Activated CD4-positive, alpha-beta T cell treated with anti-CD3 and anti-CD28 coated beads for 24 hours (primary cell): ENCODE results near the gene FLT1.

ENCODE experiments used
- DNase-seq, 2 donors: peaks; one replicate each; pipeline ENCODE4 v3.0.0-alpha.2; 2020; ENCODE audit warnings: low read depth in 2 of 2

Gene FLT1

DNA sequence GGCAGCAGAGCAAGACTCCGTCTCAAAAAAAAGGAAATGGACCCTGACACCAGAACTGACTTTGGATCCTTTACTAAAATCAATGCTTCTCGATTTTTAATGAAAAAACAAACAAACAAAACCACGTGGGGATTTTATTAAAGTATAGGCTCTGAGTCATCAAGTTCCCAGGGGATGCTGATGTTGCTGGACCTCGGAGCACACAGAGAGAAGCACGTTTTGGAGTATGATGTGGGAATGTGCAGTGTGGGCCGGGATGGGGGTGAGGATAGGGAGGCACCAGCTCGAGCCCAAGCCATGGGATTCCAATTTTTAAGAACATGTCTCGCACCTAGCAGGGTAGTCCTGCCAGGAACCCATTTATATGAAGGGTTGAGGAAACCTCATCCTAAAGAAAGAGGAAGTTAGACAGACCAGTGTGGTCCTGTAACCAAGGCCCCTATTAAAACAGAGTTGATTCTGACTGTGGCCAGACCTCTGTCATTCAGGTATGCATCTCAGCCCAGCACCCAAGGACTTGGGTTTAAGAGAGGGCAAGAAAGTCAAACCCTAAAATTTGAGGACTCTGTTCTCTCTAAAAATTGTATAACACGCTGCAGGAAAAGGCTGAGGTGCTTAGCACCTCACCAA, 6.4 kb downstream of the FLT1 start:
- DNase-seq: no peak

- no peak for DNase-seq
Measured at GRCh38 chr13:28485996-28486543, 8.9 kb downstream of the FLT1 start.

GRCh38 chr13:28485551-28485950, 9.4 kb downstream of the FLT1 start:
- DNase-seq: no peak

DNA sequence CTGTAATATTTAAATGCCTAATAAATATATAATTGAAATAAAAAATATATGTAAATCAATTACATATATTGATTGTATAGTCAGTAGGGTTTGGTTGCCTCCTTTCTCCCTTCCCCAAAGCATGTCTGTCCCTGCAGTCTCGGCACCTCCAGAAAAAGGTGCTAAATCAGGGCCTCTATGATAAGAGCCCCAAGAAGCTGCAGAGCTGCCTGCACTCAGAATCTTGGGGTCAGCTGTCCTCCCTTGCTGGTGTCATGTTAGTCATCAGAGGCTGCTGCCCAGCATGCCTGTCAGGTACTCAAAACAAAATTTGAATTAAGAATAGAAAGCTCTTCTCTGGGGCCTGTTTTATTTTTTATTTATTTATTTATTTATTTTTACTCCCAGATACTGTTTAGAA, 9.8 kb downstream of the FLT1 start:
- DNase-seq: no peak

- no peak for DNase-seq
Measured at GRCh38 chr13:28483313-28483931, 11.5 kb downstream of the FLT1 start.

DNA sequence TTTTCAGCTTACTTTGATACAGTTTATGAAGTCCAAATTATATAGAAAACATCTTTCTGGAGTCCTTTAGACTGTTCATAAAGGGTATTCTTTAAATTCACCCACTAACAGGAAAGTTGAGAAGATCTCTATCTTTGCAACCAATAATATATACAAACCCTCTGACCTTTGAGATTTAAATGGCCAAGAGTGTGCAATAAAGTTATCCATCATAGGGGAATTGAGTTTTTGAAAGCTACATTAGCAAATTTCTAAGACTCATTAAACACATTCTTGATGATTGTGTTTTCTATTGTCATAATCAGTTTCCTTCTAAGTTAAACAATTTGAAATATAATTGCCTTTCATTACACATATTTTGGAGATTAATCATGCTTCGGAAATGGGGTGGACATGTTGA, 15.9 kb downstream of the FLT1 start:
- no peak for DNase-seq

- no peak for DNase-seq
Measured at GRCh38 chr13:28478127-28478526, 16.8 kb downstream of the FLT1 start.

GRCh38 chr13:28477709-28477973, 17.3 kb downstream of the FLT1 start:
- DNase-seq: no peak

DNA sequence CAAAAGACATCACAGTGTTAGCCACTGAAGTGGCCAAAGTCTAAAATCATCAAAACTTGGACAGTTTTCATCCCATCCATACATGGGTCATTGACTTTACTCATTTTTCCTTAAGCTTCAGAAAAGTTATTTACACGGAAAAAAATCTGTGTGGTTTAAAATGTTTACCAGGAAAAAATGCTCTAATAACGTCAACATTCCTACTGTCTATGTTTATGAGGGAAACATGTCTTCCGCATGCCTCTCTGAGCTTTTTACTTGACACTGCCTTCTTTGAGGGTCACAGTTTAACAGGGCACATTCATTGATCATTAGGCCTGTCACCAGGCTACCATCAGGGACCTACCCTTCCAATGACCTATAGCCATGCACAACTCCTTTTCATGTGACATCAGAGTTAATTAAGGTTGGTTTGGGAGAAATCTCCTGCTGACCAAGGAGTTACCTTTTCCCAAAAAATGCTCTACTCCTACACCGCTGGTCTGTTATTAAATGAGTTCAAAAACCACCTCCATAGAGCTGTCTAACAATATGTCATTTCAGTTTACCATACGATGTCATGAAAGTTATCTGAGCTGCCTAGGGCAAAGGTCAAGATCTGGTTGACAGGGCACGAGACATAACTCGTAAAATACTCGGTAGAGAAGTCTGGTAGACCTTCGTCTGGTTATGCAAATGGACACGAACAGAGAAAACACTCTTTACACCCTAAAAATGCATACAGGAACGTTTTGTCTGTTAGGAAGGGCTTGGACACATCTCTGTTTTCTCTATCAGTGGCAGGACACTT, 17.8 kb downstream of the FLT1 start:
- no peak for DNase-seq

DNA sequence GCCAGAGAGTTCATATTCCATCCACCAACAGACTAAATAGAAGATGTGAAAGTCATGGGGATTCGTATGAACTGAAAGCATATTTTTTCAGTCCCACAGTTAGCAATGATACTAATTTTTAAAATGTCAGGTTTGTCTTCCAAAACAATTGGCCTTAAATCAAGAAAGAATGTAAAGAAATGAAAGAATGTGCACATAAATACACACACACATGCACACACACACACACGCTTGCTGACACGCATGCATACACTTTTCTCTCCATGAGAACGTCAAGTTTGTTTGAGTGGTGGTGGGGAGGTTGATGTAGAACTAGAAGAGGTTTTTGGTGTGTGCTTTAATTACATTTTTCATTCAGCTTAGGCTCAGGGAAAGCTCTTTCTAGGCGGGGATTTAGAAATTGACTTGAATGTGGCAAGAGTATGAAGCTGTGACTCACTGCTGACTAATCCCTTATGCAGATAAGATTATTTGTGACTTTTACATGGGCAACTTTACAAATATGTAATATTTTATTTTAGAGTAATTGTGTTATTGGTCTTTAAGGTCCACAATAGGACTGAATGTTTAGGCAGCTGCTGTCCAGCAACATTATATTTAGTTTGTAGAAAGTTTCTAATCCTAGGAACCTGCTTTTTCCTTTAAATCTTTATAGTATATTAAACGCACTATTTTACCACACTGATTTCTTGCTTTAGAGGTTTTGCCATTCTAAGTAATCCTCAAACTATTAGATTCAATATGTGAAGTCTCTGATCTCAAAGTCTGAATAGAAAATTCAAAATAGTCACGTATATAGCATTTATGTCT, 18.8 kb downstream of the FLT1 start:
- DNase-seq: no peak

- no peak for DNase-seq
Measured at GRCh38 chr13:28474491-28475134, 20.3 kb downstream of the FLT1 start.

DNA sequence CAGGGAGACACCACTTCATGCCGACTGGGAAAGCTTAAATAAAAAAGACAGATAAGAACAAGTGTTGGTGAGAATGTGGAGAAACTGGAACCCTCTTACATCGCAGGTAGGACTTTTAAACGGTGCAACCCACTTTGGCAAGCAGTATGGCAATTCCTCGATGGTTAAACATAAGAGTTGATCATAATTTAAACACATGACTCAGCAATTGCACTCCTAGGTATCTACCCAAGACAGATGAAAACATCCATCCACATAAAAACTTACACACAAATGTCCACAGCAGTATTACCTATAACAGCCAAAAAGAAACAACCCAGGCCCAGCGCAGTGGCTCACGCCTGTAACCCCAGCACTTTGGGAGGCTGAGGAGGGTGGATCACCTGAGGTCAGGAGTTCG, 21.9 kb downstream of the FLT1 start:
- no peak for DNase-seq

- no peak for DNase-seq
Measured at GRCh38 chr13:28471421-28471820, 23.5 kb downstream of the FLT1 start.

DNA sequence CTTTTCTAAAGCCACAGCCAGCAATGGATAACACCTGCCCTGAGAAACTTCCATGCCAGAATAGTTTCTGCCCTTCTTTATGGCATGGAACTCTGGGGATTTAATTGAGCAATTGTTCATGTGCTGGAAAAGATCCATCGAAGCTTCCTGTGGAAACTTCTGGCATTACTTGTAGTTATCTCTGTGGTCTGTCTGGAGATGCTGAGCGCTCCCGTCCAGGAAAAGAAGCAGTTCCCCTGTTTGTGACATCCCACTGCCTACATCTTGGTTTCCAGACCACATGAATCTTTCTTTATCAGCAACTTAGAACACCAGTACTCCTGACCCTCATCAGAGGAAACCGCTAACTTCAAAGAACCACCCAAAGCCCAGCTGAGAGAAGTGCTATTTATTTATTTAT, 24.6 kb downstream of the FLT1 start:
- DNase-seq: no peak

DNA sequence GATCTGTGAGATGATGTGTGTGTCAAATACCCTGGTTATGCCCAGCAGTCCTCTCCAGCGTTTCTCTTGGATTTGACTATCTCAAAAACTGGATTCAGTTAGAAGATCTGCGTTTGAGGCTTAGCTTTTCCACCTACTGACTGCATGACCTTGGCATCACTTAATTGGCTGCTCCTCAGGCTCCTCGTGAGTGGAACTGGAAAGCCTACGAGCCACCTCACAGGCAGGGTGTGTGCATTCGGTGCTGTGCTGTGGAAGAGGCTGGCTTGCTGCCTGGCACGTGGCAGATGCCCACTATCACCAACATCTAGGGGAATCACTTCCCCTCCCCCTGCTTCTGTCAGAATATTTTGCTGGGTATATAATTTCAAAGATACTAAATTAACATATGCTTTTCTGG, 25.6 kb downstream of the FLT1 start:
- no peak for DNase-seq

GRCh38 chr13:28468023-28468915, 26.7 kb downstream of the FLT1 start:
- no peak for DNase-seq

DNA sequence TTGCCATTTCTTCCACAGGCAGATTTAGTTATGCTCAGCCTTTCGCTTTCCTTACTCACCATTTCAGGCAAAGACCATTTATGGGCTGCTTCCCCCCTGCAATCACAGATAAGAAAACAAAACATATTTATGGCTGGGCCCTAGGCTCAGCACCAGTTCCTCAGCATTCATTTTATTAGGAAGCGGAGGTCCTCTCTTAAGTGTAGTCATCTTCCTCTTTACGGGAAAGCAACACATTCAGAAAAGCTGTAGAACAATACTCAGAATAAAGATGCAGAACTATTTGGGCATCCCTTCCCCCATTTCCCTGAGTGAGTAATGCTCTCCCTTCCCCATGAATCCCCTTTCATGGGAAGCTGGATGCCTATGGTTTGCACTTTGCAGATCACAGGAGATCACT, 27.9 kb downstream of the FLT1 start:
- no peak for DNase-seq

DNA sequence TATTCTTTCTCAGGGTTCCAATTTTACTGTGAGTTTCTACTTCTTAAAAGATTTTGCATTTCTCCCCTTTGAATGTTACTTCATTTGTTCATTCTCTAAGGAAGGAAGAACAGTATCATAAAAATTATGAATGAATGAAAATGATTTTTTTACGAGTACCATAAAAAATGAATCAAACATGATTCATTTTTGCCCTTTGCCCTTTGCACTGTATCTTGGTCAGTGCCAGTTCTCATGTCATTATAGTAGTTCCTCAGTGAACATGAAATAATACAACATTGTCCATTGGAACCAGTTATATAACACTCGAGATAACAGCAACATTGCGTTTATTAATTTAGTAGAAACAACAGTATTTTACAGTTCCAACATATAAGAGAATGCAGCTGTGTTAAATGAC, 28.8 kb downstream of the FLT1 start:
- no peak for DNase-seq

DNA sequence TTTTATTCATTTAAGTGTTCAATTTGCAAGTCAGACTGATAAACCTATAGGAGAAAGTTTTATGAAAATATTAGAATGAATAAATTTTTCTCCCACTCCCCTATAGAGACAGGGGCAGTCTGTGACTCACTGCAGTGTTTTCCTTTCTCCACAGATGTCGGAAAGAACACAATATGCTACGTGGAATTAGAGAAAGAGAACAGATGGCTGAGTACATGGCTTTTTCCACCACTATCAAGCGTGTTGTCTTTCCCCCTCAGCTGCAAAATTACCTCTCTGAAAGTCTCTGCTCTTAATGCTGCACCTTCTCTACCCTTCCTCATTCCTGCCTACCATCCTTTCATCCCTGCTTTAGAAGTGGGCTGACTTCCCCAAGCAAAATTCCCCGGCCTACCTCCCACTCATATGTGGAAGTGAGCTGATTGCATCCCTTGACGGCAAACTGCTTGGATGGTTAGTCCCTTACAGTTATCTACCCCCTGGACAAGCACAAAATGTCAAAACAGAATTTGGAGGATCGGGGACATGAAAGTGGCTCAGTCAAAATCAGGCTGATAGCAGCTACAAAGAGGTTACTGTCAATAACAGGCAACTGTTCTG, 30.0 kb downstream of the FLT1 start:
- no peak for DNase-seq

- DNase-seq: no peak
Measured at GRCh38 chr13:28463481-28463880, 31.4 kb downstream of the FLT1 start.
